Adrenal gland (tissue), 5 donors: Measurements from ENCODE around the gene CCDC144A.
"Not testable (repeated sequence)": the region's sequence is repeated elsewhere in the genome, so short reads cannot be mapped to it uniquely, and the experiment has no call there.

ENCODE experiments used
- POLR2A ChIP-seq, 2 donors: fragments of 450-650 bp; IDR thresholded peaks; one replicate each; pipeline ENCODE4 v1.6.1; 2017; ENCODE audit warnings: antibody characterized with exemption in 2 of 2, mild to moderate bottlenecking in 2 of 2, moderate library complexity in 1 of 2
- TF ChIP-seq, protein P1 (sequence below), 6 experiments: fragments of 450-650 bp in 4 of 6; fragments of 200-600 bp in 2 of 6; sonication (generic) in 1 of 6; IDR thresholded peaks; 1 replicate in 5 of 6; 2 replicates in 1 of 6; pipeline versions ENCODE4 v1.5.1 to v1.8.0; 2016 to 2021; ENCODE audit warnings: antibody characterized with exemption in 6 of 6, mild to moderate bottlenecking in 2 of 6, moderate library complexity in 1 of 6
- donor health status: DM: no; HTN: no; CAD: no.

DNA sequence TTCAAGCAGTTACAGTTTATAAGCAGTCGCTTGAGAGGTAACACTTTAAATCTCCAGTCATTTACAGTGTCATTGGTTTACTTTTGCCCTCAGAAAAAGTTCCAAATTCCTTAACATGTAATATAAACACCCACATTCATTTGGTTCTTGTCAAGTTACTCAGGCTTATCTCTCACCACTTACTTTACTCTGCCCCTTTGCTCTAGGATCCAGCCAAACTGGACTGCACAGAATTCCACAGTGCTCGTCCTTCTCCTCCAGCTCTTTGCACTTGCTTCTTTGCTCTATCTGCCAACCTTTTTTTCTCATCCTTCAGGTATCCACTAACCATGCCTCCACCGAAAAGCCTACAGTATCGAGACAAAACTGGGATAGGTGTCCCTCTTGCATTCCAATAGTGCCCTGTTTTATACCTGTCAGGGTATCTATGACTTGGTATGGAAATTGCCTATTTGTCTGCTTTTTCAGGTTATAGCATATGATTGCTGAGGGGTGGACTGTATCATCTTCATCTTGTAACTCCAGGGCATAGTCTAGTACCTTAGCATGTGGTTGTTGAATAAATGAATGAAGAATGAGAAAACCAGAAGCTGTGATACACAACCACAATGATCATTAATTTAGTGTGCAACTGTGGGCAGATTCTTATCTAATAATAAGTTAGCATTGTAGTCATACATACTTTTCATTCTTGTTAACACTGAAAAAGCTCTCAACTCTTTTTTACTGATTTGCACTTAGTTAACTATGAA is 82.5 kb downstream of the CCDC144A start:
- TF ChIP-seq, protein P1, sequence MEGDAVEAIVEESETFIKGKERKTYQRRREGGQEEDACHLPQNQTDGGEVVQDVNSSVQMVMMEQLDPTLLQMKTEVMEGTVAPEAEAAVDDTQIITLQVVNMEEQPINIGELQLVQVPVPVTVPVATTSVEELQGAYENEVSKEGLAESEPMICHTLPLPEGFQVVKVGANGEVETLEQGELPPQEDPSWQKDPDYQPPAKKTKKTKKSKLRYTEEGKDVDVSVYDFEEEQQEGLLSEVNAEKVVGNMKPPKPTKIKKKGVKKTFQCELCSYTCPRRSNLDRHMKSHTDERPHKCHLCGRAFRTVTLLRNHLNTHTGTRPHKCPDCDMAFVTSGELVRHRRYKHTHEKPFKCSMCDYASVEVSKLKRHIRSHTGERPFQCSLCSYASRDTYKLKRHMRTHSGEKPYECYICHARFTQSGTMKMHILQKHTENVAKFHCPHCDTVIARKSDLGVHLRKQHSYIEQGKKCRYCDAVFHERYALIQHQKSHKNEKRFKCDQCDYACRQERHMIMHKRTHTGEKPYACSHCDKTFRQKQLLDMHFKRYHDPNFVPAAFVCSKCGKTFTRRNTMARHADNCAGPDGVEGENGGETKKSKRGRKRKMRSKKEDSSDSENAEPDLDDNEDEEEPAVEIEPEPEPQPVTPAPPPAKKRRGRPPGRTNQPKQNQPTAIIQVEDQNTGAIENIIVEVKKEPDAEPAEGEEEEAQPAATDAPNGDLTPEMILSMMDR (IDR thresholded peaks at IDR 0.05) = not testable (repeated sequence)
- TF ChIP-seq POLR2A (IDR thresholded peaks at IDR 0.05) = not testable (repeated sequence)
